ENCODE results near the gene TALDO1.

Gene TALDO1

GRCh38 chr11:745428-745827 is 1.8 kb upstream of the TALDO1 start:
- H3K4me1 ChIP-seq (ENCODE audit: control insufficient read depth, low read length): peaks cover 24% of the 10 kb centered on the region
- no peak overlapping the region for H3K27ac ChIP-seq (ENCODE audit: low read depth, low read length)
- peaks cover 3% of the 10 kb centered on the region; the same call in 1 of the 2 replicates for H4K20me1 ChIP-seq (ENCODE audit: control insufficient read depth, insufficient read depth, low read depth, low read length)
- no peak overlapping the region for H3K4me2 ChIP-seq (ENCODE audit: low read length)
- H3K9me3 ChIP-seq (ENCODE audit: control insufficient read depth, insufficient read depth, low read length): no peaks in the 10 kb centered on the region
- no peak overlapping the region for H3K4me3 ChIP-seq (ENCODE audit: low read length)
- H3K9me2 ChIP-seq (replicated peaks; ENCODE audit: control insufficient read depth, low read length): no peaks in the 10 kb centered on the region
- peaks cover 32% of the 10 kb centered on the region for H3K79me2 ChIP-seq (ENCODE audit: control insufficient read depth, low read length)
- H3K27me3 ChIP-seq (ENCODE audit: control insufficient read depth, low read length): no peaks in the 10 kb centered on the region
- peaks cover 8% of the 10 kb centered on the region for H3K36me3 ChIP-seq (ENCODE audit: control insufficient read depth, low read length)
- H3F3A ChIP-seq (ENCODE audit: control insufficient read depth, insufficient read depth): peaks cover 4% of the 10 kb centered on the region
- no peak for TF ChIP-seq CTCF (IDR thresholded peaks at IDR 0.05; ENCODE audit: low read depth, low read length, poor library complexity, severe bottlenecking)
- no peak for TF ChIP-seq EZH2phosphoT487 (IDR thresholded peaks at IDR 0.05; ENCODE audit: borderline replicate concordance, low read length)

DNA sequence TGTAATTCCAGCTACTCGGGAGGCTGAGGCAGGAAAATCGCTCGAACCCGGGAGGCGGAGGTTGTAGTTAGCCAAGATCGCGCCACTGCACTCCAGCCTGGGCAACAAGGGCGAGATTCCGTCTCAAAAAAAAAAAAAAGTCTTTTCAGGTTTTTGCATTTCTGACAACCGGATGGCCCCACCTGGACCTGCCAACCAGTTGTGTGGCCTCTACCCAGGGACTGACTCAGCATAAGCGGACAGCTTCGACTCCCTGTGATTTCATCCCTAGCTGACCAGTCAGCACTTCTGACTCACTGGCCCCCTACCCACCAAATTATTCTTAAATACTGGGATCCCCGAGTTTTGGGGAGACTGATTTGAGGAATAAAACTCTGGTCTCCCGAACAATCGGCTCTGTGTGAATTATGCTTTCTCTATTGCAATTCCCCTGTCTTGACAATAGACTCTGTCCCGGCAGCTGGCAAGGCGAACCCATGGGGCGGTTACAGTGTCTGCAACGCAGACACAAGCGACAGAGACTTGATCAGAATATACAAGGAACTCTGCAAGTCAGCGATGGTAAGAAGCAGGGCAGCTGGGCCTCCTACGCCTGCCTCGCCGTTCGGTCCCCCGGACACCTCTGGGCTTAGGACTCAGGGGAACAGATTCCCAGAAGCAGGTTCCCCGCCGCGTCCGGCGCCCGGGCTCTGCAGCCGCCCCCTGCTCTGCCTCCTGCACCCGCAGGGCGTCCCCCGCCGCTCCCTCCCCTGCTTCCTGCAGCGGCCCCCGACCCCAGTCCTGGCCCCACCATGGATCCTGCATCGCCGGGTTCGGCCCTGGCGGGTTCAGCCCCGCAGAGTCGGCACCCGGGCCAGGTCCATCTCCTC is 741 bp upstream of the TALDO1 start:
- no peak overlapping the region for H3K27ac ChIP-seq (ENCODE audit: low read depth, low read length)
- H3K9me3 ChIP-seq (ENCODE audit: control insufficient read depth, insufficient read depth, low read length): no peaks in the 10 kb centered on the region

DNA sequence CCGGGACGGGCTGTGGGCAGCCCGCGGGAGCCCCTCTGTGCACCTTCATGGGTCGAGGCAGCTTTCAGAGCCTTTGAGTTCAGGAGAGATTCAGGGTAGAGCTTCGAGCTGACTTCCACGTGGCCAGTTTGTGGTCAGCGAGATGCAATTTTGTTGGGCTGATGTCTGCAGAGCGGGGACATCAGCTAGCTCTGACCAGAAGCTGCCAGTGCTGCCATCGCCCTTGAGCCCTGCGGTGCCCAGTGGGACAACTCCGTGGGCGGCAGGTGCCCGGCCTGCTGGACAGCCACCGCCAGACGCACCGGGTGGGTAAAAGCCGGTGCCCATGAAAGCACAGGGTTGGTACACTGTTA is 719 bp downstream of the TALDO1 start:
- H3K79me2 ChIP-seq (ENCODE audit: control insufficient read depth, low read length): peaks cover 56% of the 10 kb centered on the region
- H3F3A ChIP-seq (ENCODE audit: control insufficient read depth, insufficient read depth): peaks cover 4% of the 10 kb centered on the region
- H3K36me3 ChIP-seq (ENCODE audit: control insufficient read depth, low read length): peaks cover 14% of the 10 kb centered on the region
- no peaks in the 10 kb centered on the region for H3K9me3 ChIP-seq (ENCODE audit: control insufficient read depth, insufficient read depth, low read length)
- no peak for TF ChIP-seq EZH2phosphoT487 (IDR thresholded peaks at IDR 0.05; ENCODE audit: borderline replicate concordance, low read length)
- TF ChIP-seq CTCF (IDR thresholded peaks at IDR 0.05; ENCODE audit: low read depth, low read length, poor library complexity, severe bottlenecking): no peak
- H3K27me3 ChIP-seq (ENCODE audit: control insufficient read depth, low read length): no peaks in the 10 kb centered on the region
- H4K20me1 ChIP-seq (ENCODE audit: control insufficient read depth, insufficient read depth, low read depth, low read length): peaks cover 3% of the 10 kb centered on the region; the same call in 1 of the 2 replicates
- peaks cover 24% of the 10 kb centered on the region for H3K4me1 ChIP-seq (ENCODE audit: control insufficient read depth, low read length)
- peak overlapping the region; percentile 14 for H3K27ac ChIP-seq (ENCODE audit: low read depth, low read length)
- H3K4me3 ChIP-seq (ENCODE audit: low read length): peak overlapping the region; percentile 84
- H3K4me2 ChIP-seq (ENCODE audit: low read length): peak overlapping the region; percentile 82
- no peaks in the 10 kb centered on the region for H3K9me2 ChIP-seq (replicated peaks; ENCODE audit: control insufficient read depth, low read length)

More for the DNA sequence above, 741 bp upstream of the TALDO1 start:
- no peaks in the 10 kb centered on the region for H3K27me3 ChIP-seq (ENCODE audit: control insufficient read depth, low read length)
- H3K36me3 ChIP-seq (ENCODE audit: control insufficient read depth, low read length): peaks cover 8% of the 10 kb centered on the region
- peaks cover 43% of the 10 kb centered on the region for H3K79me2 ChIP-seq (ENCODE audit: control insufficient read depth, low read length)
- peaks cover 3% of the 10 kb centered on the region; the same call in 1 of the 2 replicates for H4K20me1 ChIP-seq (ENCODE audit: control insufficient read depth, insufficient read depth, low read depth, low read length)
- H3K4me3 ChIP-seq (ENCODE audit: low read length): peak overlapping the region; percentile 84
- peaks cover 24% of the 10 kb centered on the region for H3K4me1 ChIP-seq (ENCODE audit: control insufficient read depth, low read length)
- peaks cover 4% of the 10 kb centered on the region for H3F3A ChIP-seq (ENCODE audit: control insufficient read depth, insufficient read depth)
- peak overlapping the region; percentile 82 for H3K4me2 ChIP-seq (ENCODE audit: low read length)
- TF ChIP-seq CTCF (IDR thresholded peaks at IDR 0.05; ENCODE audit: low read depth, low read length, poor library complexity, severe bottlenecking): no peak
- no peak for TF ChIP-seq EZH2phosphoT487 (IDR thresholded peaks at IDR 0.05; ENCODE audit: borderline replicate concordance, low read length)
- H3K9me2 ChIP-seq (replicated peaks; ENCODE audit: control insufficient read depth, low read length): no peaks in the 10 kb centered on the region

Data from DOHH2 (cell line).